GM21390 (cell line): ENCODE data around the gene SOBP.

ENCODE experiments used
- ATAC-seq: cut with Tn5 transposase; IDR thresholded peaks from one replicate; pipeline ENCODE4 v1.9.1; 2021; ENCODE audit not compliant: unreplicated experiment

The SOBP gene

GRCh38 chr6:107674995-107675738 is 185.2 kb downstream of the SOBP start:
- peak; percentile 90 for ATAC-seq

DNA sequence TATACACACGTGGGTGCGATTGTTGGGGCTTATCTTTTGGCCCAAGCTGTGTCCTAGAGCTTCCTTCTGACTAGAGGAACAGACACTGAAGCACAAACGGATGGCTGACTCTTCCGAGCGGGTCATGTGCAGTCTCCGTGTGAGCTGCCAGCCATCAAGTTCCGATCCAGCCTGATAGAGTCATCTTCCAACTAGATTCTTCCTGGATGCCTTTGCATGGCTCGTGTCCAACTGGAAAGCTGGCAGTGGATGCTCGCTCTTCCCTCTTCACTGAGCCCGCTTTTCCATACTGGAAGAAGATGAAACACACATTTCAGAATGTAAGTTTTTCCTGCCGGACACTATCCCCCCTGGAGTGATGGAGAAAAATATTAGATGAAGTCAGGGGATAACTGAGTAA is 186.1 kb downstream of the SOBP start:
- no peak for ATAC-seq

DNA sequence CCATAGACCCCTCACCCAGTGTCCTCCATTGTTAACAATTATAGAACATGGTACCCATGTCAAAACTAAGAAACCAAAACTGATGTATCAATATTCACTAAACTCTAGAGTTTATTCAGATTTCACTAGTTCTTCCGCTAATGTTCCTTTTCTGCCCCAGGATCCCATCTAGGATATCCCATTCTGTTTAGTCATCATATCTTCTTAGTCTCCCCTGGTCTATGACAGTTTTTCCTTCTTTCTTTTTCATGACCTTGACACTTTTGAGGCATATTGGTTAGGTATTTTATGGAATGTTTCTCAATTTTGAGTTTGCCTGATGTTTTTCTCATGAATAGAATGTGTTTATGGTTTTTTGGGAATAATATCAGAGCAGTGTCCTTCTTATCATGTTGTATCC is 187.5 kb downstream of the SOBP start:
- ATAC-seq, result no peak

DNA sequence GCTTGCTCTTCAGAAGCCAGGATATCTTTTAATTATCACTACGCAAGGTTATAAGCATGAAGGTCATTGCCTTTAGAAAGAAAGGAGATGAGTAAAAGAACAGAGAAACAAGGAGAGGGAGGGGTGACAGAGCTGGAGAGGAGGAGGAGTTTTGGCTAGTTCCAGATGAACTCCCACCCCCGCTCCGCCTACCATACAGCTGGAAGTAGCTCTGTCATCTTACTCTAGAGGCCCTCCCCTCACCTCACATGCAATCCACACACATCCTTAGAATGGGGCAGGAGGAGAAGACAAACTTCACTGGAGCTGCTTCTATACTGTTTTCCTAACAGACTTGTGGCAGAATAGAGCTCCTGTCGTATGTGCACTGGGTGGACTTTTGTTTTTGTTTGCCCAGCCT is 189.5 kb downstream of the SOBP start:
- no peak for ATAC-seq

DNA sequence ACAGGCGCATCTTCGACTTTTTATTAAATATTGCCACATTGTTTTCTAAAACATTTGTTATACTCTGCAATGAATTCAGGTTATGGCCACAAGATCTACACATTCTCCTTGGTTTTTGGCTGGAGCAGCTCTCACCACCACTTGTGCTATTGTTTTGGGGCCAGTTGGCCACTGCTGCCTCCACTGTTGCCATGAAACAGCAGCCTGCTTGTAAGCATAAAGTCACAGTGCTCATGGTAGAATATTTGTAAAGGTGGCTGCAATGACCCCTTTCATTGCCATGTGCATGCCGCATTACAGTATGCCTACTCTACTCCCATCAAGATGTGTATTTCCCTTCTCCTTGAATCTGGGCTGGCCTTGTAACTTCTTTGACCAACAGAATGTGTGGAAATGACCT is 192.8 kb downstream of the SOBP start:
- no peak for ATAC-seq

- no peak for ATAC-seq
These were observed 193.3 kb downstream of the SOBP start for GRCh38 chr6:107683183-107683582.

DNA sequence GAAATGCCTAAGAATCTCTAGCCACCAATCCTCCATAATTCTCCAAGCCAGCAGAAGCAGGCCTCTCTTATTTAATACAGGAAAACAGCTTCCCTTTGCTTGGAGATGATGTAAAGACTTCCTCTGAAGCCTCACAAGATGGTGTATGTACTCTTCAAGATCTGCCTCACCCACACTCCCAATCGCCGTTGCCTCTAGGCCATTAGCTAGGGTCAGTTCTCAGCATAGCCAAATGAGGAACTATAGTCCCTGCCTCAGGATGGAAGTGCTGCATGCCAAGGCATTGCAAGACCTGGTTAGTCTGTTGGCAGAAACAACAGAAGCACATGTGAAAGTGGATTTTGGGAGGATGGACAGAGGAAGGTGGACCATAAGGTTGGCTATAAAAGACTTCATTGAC is 195.1 kb downstream of the SOBP start:
- no peak for ATAC-seq

GRCh38 chr6:107689190-107689589 is 199.3 kb downstream of the SOBP start:
- no peak for ATAC-seq

DNA sequence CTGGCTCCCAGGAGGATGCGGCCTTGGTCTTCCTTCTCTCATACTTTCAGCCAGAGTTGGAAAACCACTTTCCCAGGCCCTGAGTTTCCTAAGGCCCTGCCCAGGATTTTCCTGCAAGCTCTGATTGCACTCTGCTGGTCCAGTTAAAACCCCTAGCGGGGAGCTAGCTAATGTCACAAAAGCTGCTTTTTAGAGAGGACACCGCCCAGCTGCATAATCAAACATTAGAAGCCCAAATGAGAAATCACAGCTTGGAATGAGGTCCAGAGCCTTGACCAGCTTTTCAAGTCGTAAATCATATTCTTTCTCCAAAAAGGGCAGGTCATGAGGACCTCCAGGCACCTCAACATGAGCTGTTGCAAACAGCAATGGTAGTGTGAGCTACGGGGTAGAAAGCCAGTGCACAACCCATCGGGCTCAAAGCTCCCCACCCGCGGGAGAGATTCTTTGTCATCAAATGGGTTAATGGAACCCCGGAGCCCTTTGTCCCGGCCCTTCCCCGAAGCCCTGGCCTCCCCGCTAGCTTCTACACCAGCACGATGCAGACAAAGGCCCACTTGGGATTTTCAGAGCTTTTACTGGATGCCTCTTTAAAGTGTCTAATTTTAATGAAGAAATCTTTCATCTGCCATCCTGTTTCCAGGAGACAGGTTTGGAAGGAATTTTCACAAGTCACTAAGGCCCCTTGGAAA is 200.2 kb downstream of the SOBP start:
- ATAC-seq, result no peak

DNA sequence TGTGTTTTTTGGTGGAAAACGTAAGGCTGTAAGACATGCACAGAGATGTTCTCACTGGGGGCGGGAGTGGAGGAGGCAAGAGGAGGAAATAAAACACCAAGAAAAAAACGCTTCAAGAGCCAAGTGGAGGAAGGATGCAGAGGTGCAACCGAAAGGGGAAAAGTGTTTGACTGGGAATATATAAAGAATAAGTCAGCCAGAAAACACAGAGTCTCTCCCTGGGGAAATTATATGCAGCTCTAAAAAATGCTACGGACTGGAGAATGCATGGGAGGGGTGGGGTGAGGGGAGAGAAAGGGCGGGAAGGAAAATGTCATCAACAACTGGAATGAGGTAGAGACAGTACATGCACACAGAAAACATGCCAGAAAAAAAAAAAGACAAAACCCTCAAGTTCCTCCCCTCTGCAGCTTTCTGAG is 200.7 kb downstream of the SOBP start:
- ATAC-seq, result no peak

DNA sequence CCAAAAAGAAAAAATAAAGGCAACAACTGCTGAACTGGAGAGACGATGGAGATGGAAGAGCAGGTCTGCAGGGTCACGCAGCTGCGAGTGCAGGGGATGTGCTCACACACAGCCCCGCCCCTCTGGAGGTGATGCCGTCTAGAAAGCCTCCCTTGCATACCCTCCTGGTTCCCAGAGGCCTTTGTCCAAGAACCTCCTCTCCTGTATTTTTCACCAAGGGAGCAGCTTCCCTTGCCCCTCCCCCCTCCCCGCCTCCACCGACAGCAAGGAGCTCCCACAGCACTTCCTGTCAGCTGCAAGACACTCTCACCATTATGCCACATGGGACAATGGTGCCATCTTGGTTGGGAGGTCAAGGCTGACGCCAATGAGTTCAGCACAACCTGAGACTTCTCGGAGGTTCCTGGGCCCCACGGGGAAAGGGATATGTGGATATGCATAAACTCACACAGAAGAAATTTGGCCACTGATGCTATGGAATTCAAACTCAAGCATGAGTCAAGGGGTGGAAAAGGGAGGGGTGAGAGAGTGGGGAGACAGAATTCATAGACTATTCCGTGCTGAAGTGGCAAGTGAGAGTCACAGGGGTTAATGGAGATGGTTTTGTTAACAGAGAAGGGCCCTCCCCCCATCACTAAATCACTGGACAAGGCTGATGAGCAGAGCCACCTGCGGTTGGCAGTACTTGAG is 201.3 kb downstream of the SOBP start:
- no peak for ATAC-seq

- no peak for ATAC-seq
These were observed 202.4 kb downstream of the SOBP start for GRCh38 chr6:107692351-107692750.

GRCh38 chr6:107695061-107695720 is 205.3 kb downstream of the SOBP start:
- ATAC-seq, result no peak

DNA sequence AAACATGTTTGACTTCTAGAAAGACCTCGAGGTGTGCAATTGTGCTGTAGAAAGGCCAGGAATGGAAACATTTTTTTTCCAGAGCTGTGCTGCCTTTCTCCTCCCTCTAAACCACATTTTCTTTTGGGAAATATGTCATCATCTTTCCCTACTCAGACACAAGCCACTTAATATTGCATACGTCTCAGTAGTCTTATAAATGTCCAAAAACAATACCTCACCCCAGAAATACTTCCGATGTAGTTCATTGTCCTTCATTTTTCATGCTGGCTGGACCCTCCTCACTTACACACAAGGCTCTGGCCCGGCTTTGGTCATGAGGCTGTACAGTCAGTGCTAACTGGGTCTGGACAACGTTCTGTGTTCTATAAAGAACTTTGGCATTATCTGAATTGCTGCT is 207.8 kb downstream of the SOBP start:
- ATAC-seq, result no peak

DNA sequence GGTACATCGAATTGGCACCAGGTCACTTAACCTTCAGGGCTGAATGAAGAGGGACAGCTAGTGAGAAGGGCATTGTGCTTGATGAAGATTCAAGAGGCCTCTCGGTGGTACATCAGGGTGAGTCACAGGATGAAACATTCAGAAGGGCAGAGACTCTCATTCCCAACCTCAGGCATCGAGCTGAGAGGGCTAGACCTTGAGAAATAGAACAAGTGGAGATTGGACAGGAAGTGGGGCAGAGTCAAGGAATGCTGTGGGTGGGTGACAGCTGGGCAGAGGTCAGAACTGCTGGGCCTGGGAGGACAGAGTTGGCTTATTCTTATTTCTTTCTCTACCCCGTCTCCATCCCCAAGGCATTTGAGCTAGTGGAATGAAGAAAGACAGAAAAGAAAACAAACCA is 208.2 kb downstream of the SOBP start:
- no peak for ATAC-seq

DNA sequence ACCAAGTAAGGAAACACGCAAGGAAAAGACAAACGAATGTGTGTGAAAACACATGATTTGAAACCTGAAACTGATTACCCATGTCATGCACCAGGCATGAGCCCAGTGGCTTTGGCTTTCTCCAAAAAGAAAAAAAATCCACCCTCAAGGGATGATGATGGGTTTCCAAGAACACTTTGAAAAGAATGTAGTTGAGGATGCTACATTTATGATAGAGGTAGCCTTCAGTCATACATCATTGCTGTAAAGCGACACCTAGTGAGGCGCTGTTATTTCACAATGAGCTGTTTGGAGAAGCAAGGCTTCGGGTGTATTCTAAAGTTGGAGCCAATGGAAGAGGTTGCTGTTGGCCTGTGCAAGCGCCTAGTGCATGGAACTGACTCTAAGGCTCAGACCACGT is 209.3 kb downstream of the SOBP start:
- ATAC-seq, result no peak

GRCh38 chr6:107699697-107700325 is 209.9 kb downstream of the SOBP start:
- ATAC-seq, result no peak

DNA sequence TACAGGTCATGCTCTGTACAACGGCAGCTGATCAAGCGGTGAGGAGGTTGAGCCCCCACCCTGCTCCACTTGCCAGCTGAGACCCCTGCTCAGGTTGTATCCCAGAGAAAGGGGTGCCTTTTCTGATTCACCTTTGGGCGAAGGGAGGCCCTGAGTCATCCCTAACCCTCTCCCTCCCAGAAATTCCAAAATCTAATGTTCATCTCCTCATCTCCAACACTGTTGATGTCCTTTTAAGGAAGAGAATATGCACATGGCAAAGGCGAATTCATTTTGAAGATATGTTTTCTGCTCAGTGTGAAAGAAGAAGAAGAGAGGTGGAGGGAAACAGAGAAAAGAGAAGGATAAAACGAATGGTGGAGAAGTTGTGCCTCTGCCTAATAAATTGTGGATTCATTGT is 213.7 kb downstream of the SOBP start:
- no peak for ATAC-seq

DNA sequence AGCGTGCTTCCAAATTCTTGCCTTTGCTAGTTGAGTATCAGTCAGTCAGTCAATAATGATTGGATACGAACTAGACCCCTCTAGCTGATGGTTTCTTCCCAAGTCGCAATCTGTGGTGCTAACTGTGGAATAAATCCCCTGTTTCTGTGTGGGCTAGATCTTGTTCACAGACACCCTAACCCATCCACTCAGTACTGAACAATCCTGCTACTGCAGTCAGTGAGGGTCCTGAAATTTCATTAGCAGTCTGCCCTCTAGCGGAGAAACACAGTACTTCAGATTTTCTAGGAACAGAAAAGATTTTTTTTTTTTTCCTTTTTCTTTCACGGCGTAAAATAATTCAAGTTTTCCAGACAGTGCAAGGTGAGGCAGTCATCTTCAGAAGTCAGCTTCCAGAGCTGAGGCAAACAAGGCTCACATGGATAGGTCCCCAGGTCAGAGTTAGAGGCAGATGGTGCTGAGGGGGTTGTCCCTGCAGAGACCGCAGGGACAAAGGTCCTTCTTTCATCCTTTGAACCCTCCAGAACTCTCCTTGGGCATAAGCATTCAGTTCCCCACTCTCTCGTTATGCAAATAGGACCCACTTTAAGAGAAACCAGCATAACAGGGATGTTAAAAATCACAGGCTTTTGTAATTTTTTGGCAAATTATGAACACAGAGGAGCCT is 214.6 kb downstream of the SOBP start:
- ATAC-seq, result no peak

- ATAC-seq, result no peak
These were observed 216.7 kb downstream of the SOBP start for GRCh38 chr6:107706516-107707115.
